GM06990 (cell line): Measurements from ENCODE around the gene SYT1.

Experiments used
- DNase-seq: peaks from one replicate; pipeline ENCODE4 v3.0.0-alpha.2; 2011; ENCODE audit not compliant: insufficient read length; ENCODE audit errors: extremely low read depth
- H3K27me3 ChIP-seq: replicated peaks from 2 replicates; pipeline ENCODE4 v1.6.0; 2011; ENCODE audit warnings: low read length; ENCODE audit not compliant: control insufficient read depth, insufficient read depth
- H3K36me3 ChIP-seq: 2 replicates; pipeline ENCODE4 v1.5.1; 2011; ENCODE audit warnings: low read length; ENCODE audit not compliant: control insufficient read depth, insufficient read depth
- H3K4me3 ChIP-seq: replicated peaks from 2 replicates; pipeline ENCODE4 v1.5.1; 2011; ENCODE audit warnings: low read depth, mild to moderate bottlenecking, control low read depth, low read length
- CTCF ChIP-seq: IDR thresholded peaks from 2 replicates; pipeline ENCODE4 v1.5.1; 2011; ENCODE audit warnings: low read length, control low read depth, mild to moderate bottlenecking, inconsistent platforms; ENCODE audit not compliant: insufficient read depth, poor library complexity, severe bottlenecking

The SYT1 gene

DNA sequence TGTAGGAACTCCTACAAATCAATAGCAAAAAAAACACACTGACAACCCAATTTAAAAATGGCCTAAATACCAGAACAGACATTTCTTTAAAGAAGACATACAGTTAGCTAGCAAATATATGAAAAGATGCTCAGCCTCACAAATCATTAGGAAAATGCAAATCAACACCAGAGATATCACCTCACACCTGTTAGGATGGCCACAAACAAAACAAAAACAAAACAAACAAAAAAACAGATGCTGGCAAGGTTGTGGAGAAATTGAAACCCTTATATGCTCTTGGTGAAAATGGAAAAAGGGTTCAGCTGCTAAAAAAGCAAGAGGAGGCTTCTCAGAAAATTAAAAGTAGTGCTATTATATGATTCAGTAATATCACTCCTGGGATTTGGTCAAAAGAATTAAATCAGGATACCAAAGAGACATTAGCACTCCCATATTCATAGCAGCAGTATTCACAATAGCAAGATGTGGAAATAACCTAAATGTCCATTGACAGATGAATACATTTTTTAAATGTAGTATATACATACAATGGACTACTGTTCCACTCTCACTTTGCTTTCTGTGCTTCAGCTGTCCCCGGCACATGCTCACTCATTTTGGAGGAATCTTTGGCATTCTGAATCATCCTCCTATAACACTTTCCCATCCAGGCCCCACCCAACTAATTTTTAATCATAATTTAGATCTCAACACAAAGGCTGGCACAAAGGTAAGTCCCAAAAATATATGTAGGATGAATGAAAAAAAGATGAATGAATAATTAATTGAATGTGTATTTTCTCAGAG is 99.1 kb downstream of the SYT1 start:
- Histone ChIP-seq H3K4me3 (no peak overlapping the region), H3K27me3 (no peaks in the 10 kb centered on the region), H3K36me3 (no peaks in the 10 kb centered on the region)
- no peak for DNase-seq
- no peak for TF ChIP-seq CTCF

- H3K36me3 ChIP-seq: no peaks in the 10 kb centered on the region
- no peak overlapping the region for H3K4me3 ChIP-seq
- TF ChIP-seq CTCF: no peak
- no peaks in the 10 kb centered on the region for H3K27me3 ChIP-seq
- no peak for DNase-seq
Measured at GRCh38 chr12:78964521-78964920, 99.9 kb downstream of the SYT1 start.

DNA sequence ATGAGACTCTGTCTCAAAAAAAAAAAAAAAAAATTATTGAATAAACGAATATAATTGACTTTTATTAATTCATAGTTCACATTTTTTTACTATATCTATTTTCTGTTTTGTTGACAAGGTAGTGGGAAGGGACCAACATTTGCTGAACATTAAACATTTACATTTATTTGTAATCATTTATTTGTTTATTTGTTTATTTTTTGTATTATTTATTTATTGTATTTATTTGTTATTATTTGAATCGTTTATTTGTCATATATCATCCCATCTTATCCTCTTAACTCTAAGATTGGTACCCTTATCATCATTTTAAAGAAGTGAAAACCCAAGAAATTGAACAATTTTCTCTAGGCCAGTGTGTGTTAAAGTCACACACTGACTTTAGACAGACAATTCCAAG is 101.5 kb downstream of the SYT1 start:
- DNase-seq: no peak
- no peaks in the 10 kb centered on the region for H3K36me3 ChIP-seq
- TF ChIP-seq CTCF: no peak
- no peak overlapping the region for H3K4me3 ChIP-seq
- H3K27me3 ChIP-seq: no peaks in the 10 kb centered on the region

GRCh38 chr12:78966926-78967325 is 102.4 kb downstream of the SYT1 start:
- no peak for TF ChIP-seq CTCF
- Histone ChIP-seq H3K27me3 (no peaks in the 10 kb centered on the region), H3K4me3 (no peak overlapping the region), H3K36me3 (no peaks in the 10 kb centered on the region)
- no peak for DNase-seq

DNA sequence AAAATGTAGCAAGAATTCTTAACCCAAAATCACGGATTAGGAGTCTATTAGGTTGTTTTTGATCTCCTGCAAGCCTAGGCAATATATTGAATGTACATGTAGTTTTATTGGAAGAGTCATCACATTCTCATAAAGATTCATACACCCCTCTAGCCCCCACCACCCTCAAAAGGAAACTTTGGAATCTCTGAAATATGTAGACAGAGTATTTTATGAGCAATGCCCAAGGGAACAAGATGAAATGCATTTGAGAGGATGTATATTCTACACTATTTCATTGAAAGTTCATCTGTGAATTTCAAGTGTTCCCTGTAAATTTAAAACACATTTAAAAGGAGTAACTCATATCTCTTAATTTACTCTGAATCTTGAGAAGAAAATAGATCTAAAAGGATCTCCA is 103.7 kb downstream of the SYT1 start:
- DNase-seq: no peak
- no peak overlapping the region for H3K4me3 ChIP-seq
- TF ChIP-seq CTCF: no peak
- H3K36me3 ChIP-seq: no peaks in the 10 kb centered on the region
- no peaks in the 10 kb centered on the region for H3K27me3 ChIP-seq

GRCh38 chr12:78970041-78970440 is 105.5 kb downstream of the SYT1 start:
- no peak for DNase-seq
- Histone ChIP-seq H3K27me3 (no peaks in the 10 kb centered on the region), H3K36me3 (no peaks in the 10 kb centered on the region), H3K4me3 (no peak overlapping the region)
- no peak for TF ChIP-seq CTCF
